ENCODE results near the gene MESP1.

Gene MESP1

DNA sequence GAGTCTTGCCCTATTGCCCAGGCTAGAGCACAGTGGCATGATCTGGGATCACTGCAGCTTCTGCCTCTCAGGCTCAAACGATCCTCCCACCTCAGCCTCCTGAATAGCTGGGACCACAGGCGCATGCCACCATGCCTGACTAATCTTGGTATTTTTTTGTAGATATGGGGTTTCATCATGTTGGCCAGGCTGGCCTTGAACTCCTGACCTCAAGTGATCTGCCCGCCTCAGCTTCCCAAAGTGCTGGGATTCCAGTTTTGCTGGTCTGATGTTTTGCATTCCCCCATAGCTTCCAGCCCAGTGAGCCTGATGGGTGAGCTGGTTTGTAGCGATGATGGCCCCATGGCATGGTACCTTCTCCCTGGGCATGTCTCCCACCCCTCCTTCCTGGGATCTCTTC, 4.7 kb upstream of the MESP1 start:
- no peak for DNase-seq

DNA sequence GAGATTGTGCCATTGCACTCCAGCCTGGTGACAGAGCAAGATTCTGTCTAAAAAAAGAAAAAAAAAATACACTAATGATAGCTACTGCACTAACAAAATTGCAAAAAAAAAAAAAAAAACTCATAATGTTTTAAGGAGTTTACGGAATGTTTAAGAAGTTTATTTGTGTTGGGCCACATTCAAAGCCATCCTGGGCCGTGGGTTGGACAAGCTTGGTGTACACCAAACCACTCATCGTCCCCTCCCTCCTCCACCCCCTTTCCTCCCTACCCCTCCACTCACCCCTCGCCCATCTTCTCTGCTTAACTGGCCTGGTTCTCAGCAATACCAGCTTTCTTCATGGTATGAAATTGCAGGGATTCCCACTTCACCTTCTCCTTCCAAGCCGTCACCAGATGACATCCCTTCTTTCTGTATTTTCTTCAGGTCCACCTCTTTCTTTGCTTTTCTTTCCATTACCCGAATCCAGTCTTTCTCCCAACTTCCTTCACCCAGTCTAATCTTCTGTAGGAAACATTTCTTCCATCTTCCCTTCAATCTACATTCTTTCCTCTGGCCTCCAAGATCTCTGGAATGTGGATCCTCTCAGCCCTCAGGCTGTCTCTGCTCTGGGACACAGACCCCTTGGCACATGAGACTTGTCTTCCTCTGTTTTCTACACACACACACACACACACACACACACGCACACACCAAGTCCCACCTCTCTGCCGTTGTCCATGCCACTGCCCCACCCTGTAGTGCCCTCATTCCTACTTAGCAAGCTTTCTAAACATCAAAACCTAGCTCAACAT, 3.5 kb upstream of the MESP1 start:
- DNase-seq = no peak

GRCh38 chr15:89753855-89754254, 2.8 kb upstream of the MESP1 start:
- no peak for DNase-seq

DNA sequence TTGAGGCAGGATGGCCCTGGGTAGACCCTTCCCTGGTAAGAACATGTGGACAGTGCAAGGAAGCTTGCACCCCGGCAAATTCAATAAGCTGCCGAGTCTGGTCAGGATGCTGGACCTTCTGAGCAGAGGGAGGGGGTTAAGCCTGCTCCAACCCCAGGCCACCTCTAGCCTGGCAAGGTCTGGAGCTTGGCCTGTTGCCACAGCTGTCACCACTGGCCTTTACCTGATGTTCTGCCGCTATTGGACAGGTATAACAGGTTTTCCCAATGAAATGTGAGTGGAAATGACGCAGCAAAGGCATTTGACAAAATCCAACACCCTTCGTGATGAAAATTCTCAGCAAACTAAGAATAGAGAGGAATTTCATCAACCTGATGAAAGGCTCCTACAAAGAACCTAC, 699 bp upstream of the MESP1 start:
- DNase-seq = no peak

DNA sequence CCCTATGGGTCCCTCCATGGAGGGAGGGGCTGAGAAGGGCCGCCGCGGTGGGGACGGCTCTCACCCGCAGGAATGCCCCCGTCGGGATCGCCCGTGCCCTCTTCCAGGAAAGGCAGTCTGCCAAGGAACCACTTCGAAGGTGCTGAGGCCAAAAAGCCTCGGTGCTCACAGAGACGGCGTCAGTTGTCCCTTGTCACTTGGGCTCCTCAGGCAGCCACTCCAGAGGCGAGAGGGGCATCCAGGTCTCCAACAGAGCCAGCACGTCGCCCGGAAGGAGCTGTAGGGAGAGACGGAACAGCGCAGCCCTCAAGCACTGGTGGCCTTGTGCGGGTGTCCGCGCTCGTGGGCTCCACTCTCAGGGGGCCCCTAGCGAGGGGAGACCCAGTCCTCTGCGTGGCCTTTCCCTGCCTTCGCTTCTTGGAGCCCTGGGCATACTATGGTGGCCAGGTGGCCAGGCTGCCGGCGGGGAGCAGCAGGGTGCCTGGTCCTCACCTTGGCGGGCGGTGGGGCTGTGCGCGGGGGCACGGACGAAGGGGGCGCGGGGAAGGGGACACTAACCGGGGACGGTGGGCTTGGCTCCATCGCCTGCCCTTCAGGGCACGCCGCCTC, 994 bp downstream of the MESP1 start:
- no peak for DNase-seq

DNA sequence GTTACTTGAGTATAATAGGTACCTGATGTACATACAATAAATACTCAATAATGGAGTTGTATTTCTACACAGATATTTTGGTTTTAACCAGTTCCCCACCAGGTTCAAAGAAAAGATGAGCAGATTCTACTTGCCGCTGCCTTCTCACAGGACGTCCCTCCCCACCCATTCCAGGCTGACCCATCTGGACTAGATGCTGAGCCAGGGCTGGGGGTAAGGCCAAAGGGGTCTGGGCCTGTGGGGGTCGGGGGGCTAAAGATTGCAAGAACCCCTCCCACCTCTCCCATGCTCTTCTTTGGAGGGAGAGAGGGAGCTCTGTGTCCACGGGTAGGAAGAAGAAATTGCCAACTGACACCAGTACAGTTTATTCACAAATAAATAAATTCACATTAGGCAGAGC, 1.5 kb downstream of the MESP1 start:
- no peak for DNase-seq

DNA sequence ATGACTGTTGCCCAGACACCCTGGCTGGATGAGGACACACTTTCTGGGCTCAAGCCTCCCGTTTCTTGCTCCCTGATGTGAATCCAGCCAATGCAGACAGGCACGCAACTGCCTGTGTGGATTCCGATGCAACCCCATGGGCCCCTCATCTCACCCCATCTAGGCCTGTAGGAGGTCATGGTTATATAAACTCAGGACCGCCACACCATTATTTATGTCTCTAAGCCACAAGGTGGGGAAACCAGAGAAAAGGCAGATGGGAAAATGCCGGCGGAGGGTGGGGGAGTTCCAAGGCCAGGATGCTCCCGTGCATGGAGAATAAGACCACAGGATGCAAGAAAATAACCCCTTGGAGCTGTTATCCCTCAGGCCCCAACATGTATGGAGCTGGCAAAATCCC, 2.0 kb downstream of the MESP1 start:
- DNase-seq = no peak

DNA sequence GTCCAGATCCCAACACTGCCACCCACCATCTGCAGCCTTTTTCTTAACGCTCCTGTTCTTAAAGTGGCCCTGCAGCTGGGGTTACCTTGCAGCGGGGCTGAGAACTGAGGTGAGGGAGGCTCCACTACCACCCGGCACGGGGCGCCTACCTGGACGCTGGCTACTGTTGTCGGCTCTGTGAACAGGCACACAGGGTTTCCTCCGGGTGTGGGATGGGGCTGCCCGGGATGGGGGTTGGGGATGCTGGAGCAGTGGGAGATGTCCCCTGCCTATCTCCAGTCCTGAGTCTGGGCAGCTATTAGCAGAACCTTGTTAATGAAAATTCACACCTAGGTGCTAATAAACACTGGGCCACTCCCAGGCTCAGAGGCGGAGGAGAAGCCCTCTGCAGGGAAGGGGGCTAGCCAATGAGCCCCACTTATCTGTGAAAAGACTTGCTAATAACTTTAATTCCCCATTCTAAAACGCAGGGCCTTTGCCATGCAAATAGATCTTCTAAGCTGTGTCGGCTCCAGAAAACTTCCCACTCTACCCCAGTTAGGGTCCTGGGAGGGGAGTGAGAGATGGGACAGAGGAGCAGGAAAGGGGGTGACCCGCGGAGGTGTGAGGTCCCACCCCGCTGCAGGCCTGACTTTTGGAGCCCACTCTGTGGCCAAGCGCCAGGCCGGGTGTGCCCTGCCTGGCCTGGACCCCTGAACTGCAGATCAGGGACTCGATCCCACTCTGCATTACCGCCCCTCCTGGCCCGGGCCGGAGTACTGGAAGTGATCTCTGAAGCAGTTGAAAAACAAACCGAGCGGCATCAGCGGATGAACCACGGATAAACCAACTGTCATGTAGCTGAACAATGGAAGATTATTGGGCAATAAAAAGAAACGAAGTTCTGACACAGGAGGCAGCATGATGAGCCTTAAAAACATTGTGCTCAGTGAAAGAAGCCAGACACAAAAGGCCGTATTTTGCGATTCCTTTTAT, 3.1 kb downstream of the MESP1 start:
- no peak for DNase-seq

GRCh38 chr15:89746386-89746780, 4.7 kb downstream of the MESP1 start:
- no peak for DNase-seq

DNA sequence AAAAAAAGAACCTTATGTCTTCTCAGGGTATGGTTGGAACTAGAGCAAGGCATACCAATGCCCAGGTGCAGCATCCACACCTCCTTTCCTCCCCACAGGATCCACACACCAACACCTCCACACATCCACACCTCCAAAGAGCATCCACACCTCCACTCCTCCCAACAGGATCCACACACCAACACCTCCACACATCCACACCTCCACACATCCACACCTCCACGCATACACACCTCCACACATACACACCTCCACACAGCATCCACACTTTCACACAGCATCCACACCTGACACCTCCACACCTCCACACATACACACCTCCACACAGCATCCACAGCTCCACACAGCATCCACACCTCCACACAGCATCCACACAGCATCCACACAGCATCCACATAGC, 5.3 kb downstream of the MESP1 start:
- DNase-seq = no peak

DNA sequence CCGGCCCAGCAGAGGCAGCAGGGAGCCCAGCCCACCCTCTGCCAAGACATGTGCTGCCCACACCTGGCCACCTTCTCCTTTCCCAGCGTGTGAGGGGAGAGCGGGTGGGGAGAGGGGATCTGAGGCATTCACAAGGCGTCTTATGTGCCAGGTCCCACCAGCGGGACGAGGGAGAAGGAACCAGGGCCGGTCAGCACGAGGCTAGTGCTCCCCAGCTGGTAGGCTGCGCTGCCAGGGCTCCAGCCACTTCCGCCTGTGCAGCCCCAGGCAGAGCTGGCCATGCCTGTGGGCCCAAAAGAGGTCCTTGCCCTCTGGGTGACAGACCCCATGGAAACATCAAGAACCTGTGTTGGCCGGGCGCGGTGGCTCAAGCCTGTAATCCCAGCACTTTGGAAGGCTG, 5.9 kb downstream of the MESP1 start:
- DNase-seq = no peak

DNA sequence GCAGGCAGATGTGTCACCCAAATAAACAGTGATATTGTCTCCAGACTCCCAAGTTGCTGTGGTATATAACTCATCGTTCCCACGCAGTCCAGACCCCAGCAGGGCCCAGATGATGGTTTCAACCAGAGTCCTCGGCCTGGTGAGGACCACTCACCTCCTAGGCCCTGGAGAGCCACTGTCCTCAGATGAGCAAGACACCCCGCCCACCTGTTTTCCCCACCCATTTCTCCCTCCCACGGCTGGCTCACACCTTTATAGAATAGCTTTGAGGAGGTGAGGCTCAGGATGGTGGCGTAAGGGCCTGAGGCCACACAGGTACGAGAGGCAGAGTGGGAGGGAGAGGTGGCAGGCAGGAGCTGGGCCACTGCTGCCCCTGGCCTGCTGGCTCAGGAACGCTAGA, 7.5 kb downstream of the MESP1 start:
- DNase-seq = no peak

DNA sequence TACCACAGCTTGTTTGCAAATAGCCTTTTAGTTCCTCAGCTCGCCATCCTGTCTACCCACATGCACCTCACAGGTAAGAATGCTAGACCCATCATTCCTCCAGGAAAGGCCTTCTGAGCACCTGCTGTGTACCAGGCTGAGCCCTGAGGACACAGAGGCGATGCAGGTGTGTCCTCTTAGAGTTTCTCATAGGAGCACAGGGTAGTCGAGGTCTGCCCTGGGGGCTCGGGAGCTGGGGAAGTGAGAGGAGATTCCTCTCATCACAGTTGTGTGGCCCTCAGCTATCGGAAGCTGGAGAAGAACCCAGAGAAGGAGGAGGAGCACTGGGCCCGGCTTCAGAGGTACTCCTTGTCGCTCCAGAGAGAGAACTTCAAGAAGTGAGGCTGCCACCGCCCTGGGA, 8.0 kb downstream of the MESP1 start:
- no peak for DNase-seq

DNA sequence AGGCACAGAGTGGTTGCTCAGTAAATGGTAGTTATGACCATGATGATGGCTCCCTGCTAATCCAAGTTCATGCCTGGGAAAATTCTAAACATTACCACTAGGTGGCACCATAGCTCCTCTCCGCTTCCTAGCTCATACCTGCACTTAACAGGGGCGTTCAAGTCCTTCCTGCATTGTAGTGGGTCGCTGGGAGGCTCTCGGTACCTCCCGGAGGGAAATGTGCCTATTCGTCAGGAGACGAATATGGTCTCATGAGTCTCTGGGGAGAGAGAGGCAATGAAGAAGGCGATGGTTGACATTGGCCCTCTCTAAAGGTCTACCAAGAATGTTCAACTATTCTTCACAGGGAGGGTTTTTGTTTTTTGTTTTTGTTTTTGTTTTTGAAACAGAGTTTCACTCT, 10.9 kb downstream of the MESP1 start:
- peak; percentile 64 for DNase-seq

- DNase-seq = no peak
Observed at GRCh38 chr15:89735773-89736172, 15.3 kb downstream of the MESP1 start.

GRCh38 chr15:89732451-89733172, 18.4 kb downstream of the MESP1 start:
- no peak for DNase-seq

DNA sequence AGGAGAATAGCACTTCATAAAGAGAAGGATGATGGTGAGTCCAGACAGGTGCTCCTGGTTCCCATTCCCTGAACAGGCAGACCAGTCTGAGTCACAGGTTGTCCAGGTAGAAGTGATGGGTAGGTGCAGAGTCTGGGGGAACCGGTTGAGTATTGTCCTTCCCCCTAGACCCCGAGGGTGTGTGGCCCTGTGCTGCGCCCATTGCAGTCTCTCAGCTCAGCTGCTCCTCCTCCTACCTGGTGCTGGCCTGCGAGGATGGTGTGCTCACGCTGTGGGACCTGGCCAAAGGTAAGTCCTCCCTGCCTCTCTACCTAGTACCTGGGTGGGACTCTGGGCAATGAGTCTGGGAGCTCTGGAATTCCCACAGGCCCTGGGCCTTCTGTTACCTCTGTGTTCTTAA, 19.8 kb downstream of the MESP1 start:
- no peak for DNase-seq

DNA sequence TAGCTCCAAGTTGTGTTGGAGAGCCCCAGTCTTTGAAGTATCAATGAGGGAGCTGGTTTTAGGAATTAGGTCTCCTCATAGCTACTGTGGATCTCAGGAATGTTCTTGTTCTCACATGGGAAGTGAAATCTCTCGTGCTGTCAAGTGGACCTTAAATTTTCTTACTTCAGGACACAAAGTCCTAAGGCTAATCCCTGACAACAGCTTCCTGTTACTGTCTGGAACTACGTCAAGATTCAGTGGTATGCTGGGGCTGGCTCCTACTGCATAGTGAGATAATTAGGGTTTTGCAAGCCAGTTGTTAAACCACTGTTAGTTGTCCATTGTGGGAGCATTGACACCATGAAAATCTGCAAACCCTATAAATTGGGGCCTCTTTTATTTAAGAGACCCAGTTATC, 22.8 kb downstream of the MESP1 start:
- peak; percentile 23 for DNase-seq

DNA sequence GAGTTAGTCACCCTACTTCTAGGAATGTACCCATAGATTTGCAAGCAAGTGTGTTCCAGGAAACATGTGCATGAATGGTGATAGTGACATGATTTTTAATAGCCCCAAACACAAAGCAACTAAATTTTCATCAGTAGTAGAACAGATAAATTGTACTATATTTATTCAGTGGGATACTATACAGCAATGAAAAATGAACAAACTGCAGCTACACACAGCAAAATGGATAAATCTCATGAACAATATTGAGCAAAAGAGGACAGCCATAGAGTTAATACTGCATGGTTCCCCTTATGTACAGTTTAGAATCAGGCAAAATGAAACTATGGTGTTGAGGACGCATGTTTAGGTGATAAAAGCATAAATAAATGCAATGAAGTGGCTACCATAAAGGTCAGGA, 26.0 kb downstream of the MESP1 start:
- no peak for DNase-seq

GRCh38 chr15:89724621-89725020, 26.4 kb downstream of the MESP1 start:
- no peak for DNase-seq

GRCh38 chr15:89723031-89723430, 28.0 kb downstream of the MESP1 start:
- DNase-seq = no peak

- no peak for DNase-seq
Observed at GRCh38 chr15:89714775-89715174, 36.3 kb downstream of the MESP1 start.

DNA sequence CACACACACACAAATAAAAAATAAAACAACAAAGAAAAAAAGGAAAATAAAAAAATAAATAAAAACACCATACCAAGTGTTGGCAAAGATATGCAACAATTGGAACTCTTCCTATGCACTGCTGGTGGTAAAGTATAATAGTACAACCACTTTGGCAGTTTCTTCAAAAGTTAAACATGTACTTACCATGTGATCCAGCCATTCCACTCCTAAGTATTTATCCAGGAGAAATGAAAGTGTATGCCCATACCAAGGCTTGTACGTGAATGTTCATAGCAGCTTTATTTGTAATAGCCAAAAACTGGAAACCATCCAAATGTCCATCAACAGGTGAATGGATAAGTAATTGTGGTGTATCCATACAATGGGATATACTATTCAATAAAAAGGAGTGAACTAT, 43.5 kb downstream of the MESP1 start:
- no peak for DNase-seq

Measured in fibroblast of skin of right quadriceps (primary cell).